ENCODE results near the gene ARMCX1. TPM values are rescaled to one million over a fixed set of nuclear protein-coding genes. Genes with fewer than 3 reads are reported as not detected.
"Not testable (repeated sequence)": the region's sequence is repeated elsewhere in the genome, so short reads cannot be mapped to it uniquely, and the experiment has no call there.

The ARMCX1 gene
- total and polyA plus RNA-seq, 9 donors = 74.0 to 82.9 (median 78.5) TPM

- Histone ChIP-seq H3K4me1 (ENCODE audit: control insufficient read depth, insufficient read depth, low read length) (no peaks in the 10 kb centered on the region), H3K27me3 (ENCODE audit: control insufficient read depth, insufficient read depth, low read length) (peaks cover 13% of the 10 kb centered on the region), H3K4me3 (ENCODE audit: low read length) (no peak overlapping the region), H3K9me3 (replicated peaks; ENCODE audit: control insufficient read depth, low read depth, low read length) (no peaks in the 10 kb centered on the region), H3K27ac (ENCODE audit: low read length) (no peak overlapping the region), H3K36me3 (ENCODE audit: control insufficient read depth, insufficient read depth, low read length) (no peaks in the 10 kb centered on the region)
- no peak for DNase-seq
Observed at GRCh38 chrX:101564651-101565050, 14.3 kb downstream of the ARMCX1 start.

DNA sequence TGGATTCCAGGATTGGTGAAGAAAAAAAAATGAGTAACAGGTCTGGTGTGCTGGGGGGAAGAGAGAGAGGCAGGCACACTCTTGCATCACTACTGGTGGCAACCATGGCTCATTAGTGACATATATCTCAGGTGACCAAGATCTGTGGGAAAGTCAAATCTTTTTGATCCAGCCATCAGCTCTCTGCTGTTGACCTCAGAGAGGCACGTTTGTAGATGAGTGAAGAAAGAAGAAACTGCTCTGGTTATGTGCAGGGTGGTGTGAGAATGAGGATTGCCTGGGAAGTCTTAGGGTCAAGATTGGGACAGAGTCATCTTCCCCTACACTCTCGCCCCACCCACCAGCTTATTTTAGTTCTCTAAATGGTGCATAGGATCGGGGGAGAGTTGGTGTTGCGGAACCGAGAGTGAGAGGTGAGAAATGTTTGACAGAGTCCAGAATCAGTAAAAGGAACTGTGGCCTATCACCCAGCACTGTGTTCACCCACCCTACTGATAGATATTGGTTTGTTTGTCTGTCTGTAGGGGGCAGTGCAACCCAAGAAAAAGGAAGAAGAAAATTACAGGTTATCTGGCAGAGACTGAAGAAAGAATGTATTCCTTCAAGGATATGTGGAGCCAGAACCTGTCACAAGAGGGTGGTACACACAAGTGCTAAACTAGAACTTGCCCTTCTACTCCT, 45.5 kb downstream of the ARMCX1 start:
- Histone ChIP-seq H3K27me3 (ENCODE audit: control insufficient read depth, insufficient read depth, low read length) (peaks cover 9% of the 10 kb centered on the region), H3K36me3 (ENCODE audit: control insufficient read depth, insufficient read depth, low read length) (no peaks in the 10 kb centered on the region), H3K27ac (ENCODE audit: low read length) (no peak overlapping the region), H3K4me1 (ENCODE audit: control insufficient read depth, insufficient read depth, low read length) (no peaks in the 10 kb centered on the region), H3K4me3 (ENCODE audit: low read length) (no peak overlapping the region), H3K9me3 (replicated peaks; ENCODE audit: control insufficient read depth, low read depth, low read length) (no peaks in the 10 kb centered on the region)
- peak; percentile 81 for DNase-seq
- no CpG with 5 or more reads among the region's 5 CpGs for WGBS (ENCODE audit: insufficient coverage)

DNA sequence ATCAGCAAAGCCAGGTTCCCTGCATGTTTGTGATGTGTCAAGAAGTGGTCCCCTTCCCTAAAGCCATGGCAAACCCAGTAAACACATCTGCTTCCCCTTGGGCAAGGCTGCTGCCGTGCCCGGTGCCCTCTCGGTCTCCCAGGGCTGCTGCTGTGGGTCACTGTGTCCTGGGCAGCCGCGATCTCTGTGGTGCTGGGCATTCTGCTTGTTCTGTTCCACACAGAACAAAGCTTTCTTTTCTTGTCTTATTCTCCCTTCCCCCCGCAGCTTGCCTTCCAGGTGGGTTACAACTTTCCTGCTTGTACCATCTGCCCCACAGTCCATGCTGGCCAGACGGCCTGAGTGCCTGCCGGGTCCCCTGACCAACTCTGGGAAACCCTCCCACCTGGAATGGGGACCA, 49.2 kb downstream of the ARMCX1 start:
- H3K9me3 ChIP-seq (replicated peaks; ENCODE audit: control insufficient read depth, low read depth, low read length); H3K36me3 ChIP-seq (ENCODE audit: control insufficient read depth, insufficient read depth, low read length); H3K4me3 ChIP-seq (ENCODE audit: low read length); DNase-seq; H3K4me1 ChIP-seq (ENCODE audit: control insufficient read depth, insufficient read depth, low read length); H3K27me3 ChIP-seq (ENCODE audit: control insufficient read depth, insufficient read depth, low read length); H3K27ac ChIP-seq (ENCODE audit: low read length): not testable (repeated sequence)
- WGBS (ENCODE audit: insufficient coverage) = no CpG with 5 or more reads among the region's 8 CpGs

DNA sequence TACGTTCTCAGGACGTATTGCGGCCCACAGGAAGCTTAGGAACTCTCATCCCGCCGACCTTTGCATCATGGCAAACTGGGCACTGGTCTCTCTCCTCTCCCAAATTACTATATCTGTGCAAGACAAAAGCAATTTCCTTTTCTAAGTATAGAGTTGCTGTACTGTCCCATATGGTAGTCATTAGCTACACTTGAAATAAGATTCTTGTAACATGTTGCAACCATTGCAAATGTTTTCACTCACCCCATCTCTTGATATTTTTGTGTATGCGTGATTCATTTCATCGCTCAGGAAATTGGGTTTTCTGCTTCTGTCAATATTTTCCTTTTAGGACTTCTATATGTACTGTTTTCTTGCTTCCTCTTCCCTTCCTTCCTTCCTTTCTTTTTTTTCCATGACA, 51.7 kb downstream of the ARMCX1 start:
- no peaks in the 10 kb centered on the region for H3K9me3 ChIP-seq (replicated peaks; ENCODE audit: control insufficient read depth, low read depth, low read length)
- H3K4me3 ChIP-seq (ENCODE audit: low read length) = no peak overlapping the region
- no CpG with 5 or more reads among the region's 7 CpGs for WGBS (ENCODE audit: insufficient coverage)
- H3K4me1 ChIP-seq (ENCODE audit: control insufficient read depth, insufficient read depth, low read length) = no peaks in the 10 kb centered on the region
- H3K36me3 ChIP-seq (ENCODE audit: control insufficient read depth, insufficient read depth, low read length) = no peaks in the 10 kb centered on the region
- no peak overlapping the region for H3K27ac ChIP-seq (ENCODE audit: low read length)
- peak; percentile 47 for DNase-seq
- H3K27me3 ChIP-seq (ENCODE audit: control insufficient read depth, insufficient read depth, low read length) = no peaks in the 10 kb centered on the region

Other genes starting within 250 kb of the ARMCX1 start
- 3.1 TPM for gene TIMM8A, start 201.8 kb upstream of the ARMCX1 start, total RNA-seq
- gene TIMM8A, start 201.8 kb upstream of the ARMCX1 start, polyA plus RNA-seq (ENCODE audit: insufficient read depth in 1 of 8, insufficient read length in 8 of 8, low replicate concordance in 1 of 8) = 10 to 100 TPM in 7 of 8 donors, 1 to 10 TPM in 1; 7.8 to 14.0 (median 11.5) TPM
- gene BTK, start 164.4 kb upstream of the ARMCX1 start, total RNA-seq = 1.5 TPM
- 1 to 10 TPM; 1.7 to 3.5 (median 2.4) TPM for gene BTK, start 164.4 kb upstream of the ARMCX1 start, polyA plus RNA-seq (ENCODE audit: insufficient read depth in 1 of 8, insufficient read length in 8 of 8, low replicate concordance in 1 of 8)
- gene RPL36A, start 159.5 kb upstream of the ARMCX1 start, total RNA-seq = 2,963 TPM
- 1,000 to 10,000 TPM; 1,610 to 2,503 (median 1,687) TPM for gene RPL36A, start 159.5 kb upstream of the ARMCX1 start, polyA plus RNA-seq (ENCODE audit: insufficient read depth in 1 of 8, insufficient read length in 8 of 8, low replicate concordance in 1 of 8)
- gene GLA, start 142.6 kb upstream of the ARMCX1 start, total RNA-seq = 18.0 TPM
- gene GLA, start 142.6 kb upstream of the ARMCX1 start, polyA plus RNA-seq (ENCODE audit: insufficient read depth in 1 of 8, insufficient read length in 8 of 8, low replicate concordance in 1 of 8) = 10 to 100 TPM; 14.5 to 21.0 (median 16.8) TPM
- 40.8 TPM for gene HNRNPH2, start 142.3 kb upstream of the ARMCX1 start, total RNA-seq
- gene HNRNPH2, start 142.3 kb upstream of the ARMCX1 start, polyA plus RNA-seq (ENCODE audit: insufficient read depth in 1 of 8, insufficient read length in 8 of 8, low replicate concordance in 1 of 8) = 10 to 100 TPM; 55.7 to 80.1 (median 69.1) TPM
- gene ARMCX4, start 65.1 kb upstream of the ARMCX1 start, total RNA-seq = 18.5 TPM
- gene ARMCX4, start 65.1 kb upstream of the ARMCX1 start, polyA plus RNA-seq (ENCODE audit: insufficient read depth in 1 of 8, insufficient read length in 8 of 8, low replicate concordance in 1 of 8) = 10 to 100 TPM; 30.2 to 47.6 (median 41.7) TPM
- gene ARMCX6, start 67.5 kb downstream of the ARMCX1 start, total RNA-seq = 104 TPM
- gene ARMCX6, start 67.5 kb downstream of the ARMCX1 start, polyA plus RNA-seq (ENCODE audit: insufficient read depth in 1 of 8, insufficient read length in 8 of 8, low replicate concordance in 1 of 8) = 100 to 1,000 TPM in 7 of 8 donors, 10 to 100 TPM in 1; 90.2 to 128 (median 112) TPM
- 98.3 TPM for gene ARMCX3, start 72.6 kb downstream of the ARMCX1 start, total RNA-seq
- gene ARMCX3, start 72.6 kb downstream of the ARMCX1 start, polyA plus RNA-seq (ENCODE audit: insufficient read depth in 1 of 8, insufficient read length in 8 of 8, low replicate concordance in 1 of 8) = 100 to 1,000 TPM in 7 of 8 donors, 10 to 100 TPM in 1; 97.0 to 144 (median 138) TPM
- gene ARMCX2, start 109.3 kb downstream of the ARMCX1 start, total RNA-seq = 102 TPM
- gene ARMCX2, start 109.3 kb downstream of the ARMCX1 start, polyA plus RNA-seq (ENCODE audit: insufficient read depth in 1 of 8, insufficient read length in 8 of 8, low replicate concordance in 1 of 8) = 100 to 1,000 TPM; 108 to 151 (median 131) TPM

Measured in muscle of leg (tissue), 11 donors.